SK-N-SH (cell line): ENCODE results near the gene CCDC102A.

Source experiments
- ELF1 ChIP-seq: IDR thresholded peaks from 2 replicates; pipeline ENCODE4 v1.4.0; 2012
- EP300 ChIP-seq, 2 experiments: IDR thresholded peaks; 2 replicates each; pipeline versions ENCODE4 v1.4.0 to v1.6.1; 2012; ENCODE audit warnings: borderline replicate concordance in 1 of 2, low read depth in 1 of 2, low read length in 1 of 2
- EZH2phosphoT487 ChIP-seq: fragments of 200-600 bp; sonication (generic); IDR thresholded peaks from 2 replicates; pipeline ENCODE4 v1.6.1; 2017; ENCODE audit warnings: low read depth, mixed run types, mild to moderate bottlenecking, antibody characterized with exemption, moderate library complexity, borderline replicate concordance
- NFIC ChIP-seq: IDR thresholded peaks from 2 replicates; pipeline ENCODE4 v1.4.0; 2012; ENCODE audit warnings: borderline replicate concordance
- POLR2AphosphoS5 ChIP-seq: IDR thresholded peaks from 2 replicates; pipeline ENCODE4 v1.6.1; 2012; ENCODE audit warnings: low read depth, low read length
- SIN3A ChIP-seq: IDR thresholded peaks from 2 replicates; pipeline ENCODE4 v1.6.1; 2012; ENCODE audit warnings: low read depth, mild to moderate bottlenecking, low read length, moderate library complexity, borderline replicate concordance
- SMC3 ChIP-seq: IDR thresholded peaks from 2 replicates; pipeline ENCODE4 v1.6.1; 2012; ENCODE audit warnings: low read depth, low read length, improper control_type of control experiment
- TEAD4 ChIP-seq: IDR thresholded peaks from 2 replicates; pipeline ENCODE4 v1.4.0; 2012; ENCODE audit warnings: mild to moderate bottlenecking, borderline replicate concordance; ENCODE audit not compliant: insufficient read depth
- YY1 ChIP-seq: IDR thresholded peaks from 2 replicates; pipeline ENCODE4 v1.4.0; 2012; ENCODE audit warnings: low read depth, mild to moderate bottlenecking
- TF ChIP-seq, protein P1 (sequence below): fragments of 200-600 bp; sonication (generic); IDR thresholded peaks from 2 replicates; pipeline ENCODE4 v1.6.1; 2017; ENCODE audit warnings: antibody characterized with exemption, mild to moderate bottlenecking, moderate library complexity
- TF ChIP-seq, protein P2 (sequence below): fragments of 150-350 bp; IDR thresholded peaks from 2 replicates; pipeline ENCODE4 v1.6.1; 2017; ENCODE audit warnings: antibody characterized with exemption, low read length, low read depth, borderline replicate concordance
- TF ChIP-seq, protein P3 (sequence below): IDR thresholded peaks from 2 replicates; pipeline ENCODE4; 2012
- TF ChIP-seq, protein P4 (sequence below): IDR thresholded peaks from 2 replicates; pipeline ENCODE4 v1.4.0; 2012; ENCODE audit warnings: low read depth, borderline replicate concordance

DNA sequence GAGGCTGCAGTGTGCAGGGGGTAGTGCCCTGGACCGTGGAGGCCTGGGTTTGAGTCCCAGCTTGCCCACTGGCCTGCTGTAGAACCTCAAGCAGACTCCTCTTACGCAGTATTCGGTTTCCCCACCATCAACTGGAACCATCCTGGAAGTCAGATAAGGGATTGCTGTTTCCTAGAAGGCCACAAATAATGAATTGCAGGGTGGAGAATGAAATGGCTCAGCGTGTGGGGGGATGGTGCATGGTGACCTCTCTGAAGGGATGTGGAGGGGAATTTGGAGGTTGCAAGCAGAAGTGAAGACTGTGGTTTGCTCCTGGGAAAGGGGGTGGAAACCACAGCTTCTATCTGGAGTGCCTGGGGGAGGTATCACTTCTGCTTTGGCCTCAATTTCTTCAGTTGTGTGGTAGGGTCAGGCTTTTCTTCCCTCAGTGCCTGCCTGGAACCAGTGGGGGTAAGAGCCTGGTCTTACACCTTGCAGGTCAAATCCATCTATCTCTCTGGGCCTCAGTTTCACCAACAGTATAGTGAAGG, 7.8 kb upstream of the CCDC102A start:
- TF ChIP-seq, protein P1, sequence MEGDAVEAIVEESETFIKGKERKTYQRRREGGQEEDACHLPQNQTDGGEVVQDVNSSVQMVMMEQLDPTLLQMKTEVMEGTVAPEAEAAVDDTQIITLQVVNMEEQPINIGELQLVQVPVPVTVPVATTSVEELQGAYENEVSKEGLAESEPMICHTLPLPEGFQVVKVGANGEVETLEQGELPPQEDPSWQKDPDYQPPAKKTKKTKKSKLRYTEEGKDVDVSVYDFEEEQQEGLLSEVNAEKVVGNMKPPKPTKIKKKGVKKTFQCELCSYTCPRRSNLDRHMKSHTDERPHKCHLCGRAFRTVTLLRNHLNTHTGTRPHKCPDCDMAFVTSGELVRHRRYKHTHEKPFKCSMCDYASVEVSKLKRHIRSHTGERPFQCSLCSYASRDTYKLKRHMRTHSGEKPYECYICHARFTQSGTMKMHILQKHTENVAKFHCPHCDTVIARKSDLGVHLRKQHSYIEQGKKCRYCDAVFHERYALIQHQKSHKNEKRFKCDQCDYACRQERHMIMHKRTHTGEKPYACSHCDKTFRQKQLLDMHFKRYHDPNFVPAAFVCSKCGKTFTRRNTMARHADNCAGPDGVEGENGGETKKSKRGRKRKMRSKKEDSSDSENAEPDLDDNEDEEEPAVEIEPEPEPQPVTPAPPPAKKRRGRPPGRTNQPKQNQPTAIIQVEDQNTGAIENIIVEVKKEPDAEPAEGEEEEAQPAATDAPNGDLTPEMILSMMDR = no peak
- TF ChIP-seq ELF1 = no peak
- TF ChIP-seq, protein P2, sequence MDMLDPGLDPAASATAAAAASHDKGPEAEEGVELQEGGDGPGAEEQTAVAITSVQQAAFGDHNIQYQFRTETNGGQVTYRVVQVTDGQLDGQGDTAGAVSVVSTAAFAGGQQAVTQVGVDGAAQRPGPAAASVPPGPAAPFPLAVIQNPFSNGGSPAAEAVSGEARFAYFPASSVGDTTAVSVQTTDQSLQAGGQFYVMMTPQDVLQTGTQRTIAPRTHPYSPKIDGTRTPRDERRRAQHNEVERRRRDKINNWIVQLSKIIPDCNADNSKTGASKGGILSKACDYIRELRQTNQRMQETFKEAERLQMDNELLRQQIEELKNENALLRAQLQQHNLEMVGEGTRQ = no peak
- TF ChIP-seq SMC3 = no peak
- no peak for TF ChIP-seq NFIC
- TF ChIP-seq EZH2phosphoT487 = no peak
- no peak for TF ChIP-seq EP300 (IDR thresholded peaks at IDR 0.05; ENCODE audit: borderline replicate concordance in 1 of 2, low read depth in 1 of 2, low read length in 1 of 2)
- TF ChIP-seq, protein P3, sequence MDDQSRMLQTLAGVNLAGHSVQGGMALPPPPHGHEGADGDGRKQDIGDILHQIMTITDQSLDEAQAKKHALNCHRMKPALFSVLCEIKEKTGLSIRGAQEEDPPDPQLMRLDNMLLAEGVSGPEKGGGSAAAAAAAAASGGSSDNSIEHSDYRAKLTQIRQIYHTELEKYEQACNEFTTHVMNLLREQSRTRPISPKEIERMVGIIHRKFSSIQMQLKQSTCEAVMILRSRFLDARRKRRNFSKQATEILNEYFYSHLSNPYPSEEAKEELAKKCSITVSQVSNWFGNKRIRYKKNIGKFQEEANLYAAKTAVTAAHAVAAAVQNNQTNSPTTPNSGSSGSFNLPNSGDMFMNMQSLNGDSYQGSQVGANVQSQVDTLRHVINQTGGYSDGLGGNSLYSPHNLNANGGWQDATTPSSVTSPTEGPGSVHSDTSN = no peak
- no peak for TF ChIP-seq SIN3A
- no peak for TF ChIP-seq YY1
- TF ChIP-seq, protein P4, sequence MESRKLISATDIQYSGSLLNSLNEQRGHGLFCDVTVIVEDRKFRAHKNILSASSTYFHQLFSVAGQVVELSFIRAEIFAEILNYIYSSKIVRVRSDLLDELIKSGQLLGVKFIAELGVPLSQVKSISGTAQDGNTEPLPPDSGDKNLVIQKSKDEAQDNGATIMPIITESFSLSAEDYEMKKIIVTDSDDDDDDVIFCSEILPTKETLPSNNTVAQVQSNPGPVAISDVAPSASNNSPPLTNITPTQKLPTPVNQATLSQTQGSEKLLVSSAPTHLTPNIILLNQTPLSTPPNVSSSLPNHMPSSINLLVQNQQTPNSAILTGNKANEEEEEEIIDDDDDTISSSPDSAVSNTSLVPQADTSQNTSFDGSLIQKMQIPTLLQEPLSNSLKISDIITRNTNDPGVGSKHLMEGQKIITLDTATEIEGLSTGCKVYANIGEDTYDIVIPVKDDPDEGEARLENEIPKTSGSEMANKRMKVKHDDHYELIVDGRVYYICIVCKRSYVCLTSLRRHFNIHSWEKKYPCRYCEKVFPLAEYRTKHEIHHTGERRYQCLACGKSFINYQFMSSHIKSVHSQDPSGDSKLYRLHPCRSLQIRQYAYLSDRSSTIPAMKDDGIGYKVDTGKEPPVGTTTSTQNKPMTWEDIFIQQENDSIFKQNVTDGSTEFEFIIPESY = no peak
- no peak for TF ChIP-seq POLR2AphosphoS5
- no peak for TF ChIP-seq TEAD4
